Mucosa of stomach (tissue), 1 donor: ENCODE measurements around the gene PTPRD.

Experiments
- H3K27me3 ChIP-seq: one replicate; pipeline ENCODE4 v1.7.0; 2013; ENCODE audit warnings: mild to moderate bottlenecking, low read length; ENCODE audit not compliant: control insufficient read depth, insufficient read depth
- H3K36me3 ChIP-seq: one replicate; pipeline ENCODE4 v1.7.0; 2013; ENCODE audit warnings: low read length; ENCODE audit not compliant: control insufficient read depth, insufficient read depth
- H3K4me1 ChIP-seq: one replicate; pipeline ENCODE4 v1.7.0; 2013; ENCODE audit warnings: mild to moderate bottlenecking, low read length; ENCODE audit not compliant: control insufficient read depth, insufficient read depth
- H3K4me3 ChIP-seq: one replicate; pipeline ENCODE4 v1.7.0; 2013; ENCODE audit warnings: low read length
- H3K9ac ChIP-seq: one replicate; pipeline ENCODE4 v1.7.0; 2013; ENCODE audit warnings: mild to moderate bottlenecking, low read length, moderate library complexity
- H3K9me3 ChIP-seq: one replicate; pipeline ENCODE4 v1.7.0; 2013; ENCODE audit warnings: mild to moderate bottlenecking, low read length, moderate library complexity; ENCODE audit not compliant: control insufficient read depth
- donor health status: Pancreatic carcinoma.

The PTPRD gene

DNA sequence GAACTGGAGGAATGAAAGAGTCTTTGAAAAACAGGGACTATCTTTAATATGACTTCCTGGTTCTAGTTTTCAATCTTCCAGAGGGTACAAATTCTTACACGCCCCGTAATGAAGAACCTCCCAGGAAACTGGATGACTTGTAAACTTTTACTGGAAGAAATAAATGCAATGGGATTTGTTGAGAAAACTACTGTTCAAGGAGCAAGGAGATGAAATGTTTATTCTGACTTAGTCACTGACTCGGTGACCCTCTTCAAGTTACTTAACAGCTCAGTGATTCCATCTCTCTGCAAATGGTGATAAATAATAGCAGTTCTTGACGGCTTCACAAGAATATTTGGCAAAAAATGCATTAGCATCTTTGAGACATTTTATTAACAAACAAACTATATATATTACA lies 858.6 kb downstream of the PTPRD start:
- Histone ChIP-seq H3K4me1 (no peaks in the 10 kb centered on the region), H3K9ac (no peak overlapping the region), H3K27me3 (no peaks in the 10 kb centered on the region), H3K36me3 (no peaks in the 10 kb centered on the region), H3K9me3 (no peaks in the 10 kb centered on the region), H3K4me3 (no peak overlapping the region)

DNA sequence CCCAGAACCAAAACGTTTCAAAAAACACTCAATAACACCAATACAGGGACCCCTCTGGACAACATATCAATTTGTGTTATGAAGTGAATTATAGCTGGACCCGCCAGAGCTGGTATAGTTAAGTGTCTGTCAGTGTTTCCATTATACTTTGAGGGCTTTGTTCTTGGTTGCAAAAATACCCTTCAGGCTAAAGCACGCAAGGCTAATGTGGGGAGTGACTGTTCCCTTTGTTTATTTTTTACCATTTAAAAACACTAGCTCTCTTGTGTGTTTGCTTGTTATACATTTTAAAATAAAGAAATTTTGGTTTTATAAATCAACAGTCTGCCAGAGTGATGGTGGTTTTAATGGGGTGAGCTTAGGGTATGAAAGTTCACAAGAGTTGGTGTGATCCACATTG lies 859.5 kb downstream of the PTPRD start:
- Histone ChIP-seq H3K9ac (no peak overlapping the region), H3K4me3 (no peak overlapping the region), H3K36me3 (no peaks in the 10 kb centered on the region), H3K27me3 (no peaks in the 10 kb centered on the region), H3K9me3 (no peaks in the 10 kb centered on the region), H3K4me1 (no peaks in the 10 kb centered on the region)

DNA sequence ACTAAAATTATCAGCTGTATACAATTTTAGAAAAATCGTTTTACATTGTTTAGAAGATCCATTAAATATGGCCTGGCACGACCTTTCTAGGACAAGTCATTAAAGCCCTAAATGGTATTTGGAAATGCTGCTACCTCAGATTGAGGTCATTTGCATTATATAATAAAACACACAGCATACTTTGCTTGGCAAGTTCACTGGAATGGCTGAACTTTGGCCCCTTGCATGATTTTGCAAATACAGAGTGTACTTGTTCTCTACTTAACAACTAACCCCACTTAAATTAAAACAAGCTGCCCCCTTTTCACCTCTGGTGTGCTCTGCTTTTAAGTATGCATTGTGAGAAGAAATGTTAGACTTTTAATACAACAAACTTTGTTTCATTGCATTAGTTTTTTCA lies 860.1 kb downstream of the PTPRD start:
- Histone ChIP-seq H3K9ac (no peak overlapping the region), H3K4me3 (no peak overlapping the region)

DNA sequence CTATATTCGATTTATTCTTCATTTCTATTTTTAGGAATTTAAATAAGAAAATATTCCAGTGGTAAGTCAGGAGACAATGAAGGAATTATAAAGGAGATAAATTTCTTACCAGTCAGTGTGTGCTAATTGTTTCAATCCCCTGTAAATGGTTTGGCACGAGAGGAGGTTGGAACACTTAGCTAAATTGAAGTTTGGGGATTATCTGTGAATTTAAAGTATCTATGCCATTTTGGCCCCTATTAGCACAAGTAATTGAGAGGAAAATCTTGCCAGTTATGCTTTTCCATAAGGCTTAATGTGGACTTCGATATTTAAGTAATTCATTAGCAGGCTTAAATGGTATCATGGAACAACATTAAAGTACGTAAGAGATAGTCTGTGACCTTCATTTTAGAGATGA lies 860.8 kb downstream of the PTPRD start:
- Histone ChIP-seq H3K9ac (no peak overlapping the region), H3K4me1 (no peaks in the 10 kb centered on the region), H3K9me3 (no peaks in the 10 kb centered on the region), H3K4me3 (no peak overlapping the region), H3K36me3 (no peaks in the 10 kb centered on the region), H3K27me3 (no peaks in the 10 kb centered on the region)

More for the DNA sequence above, 860.1 kb downstream of the PTPRD start:
- Histone ChIP-seq H3K36me3 (no peaks in the 10 kb centered on the region), H3K9me3 (no peaks in the 10 kb centered on the region), H3K27me3 (no peaks in the 10 kb centered on the region), H3K4me1 (no peaks in the 10 kb centered on the region)

DNA sequence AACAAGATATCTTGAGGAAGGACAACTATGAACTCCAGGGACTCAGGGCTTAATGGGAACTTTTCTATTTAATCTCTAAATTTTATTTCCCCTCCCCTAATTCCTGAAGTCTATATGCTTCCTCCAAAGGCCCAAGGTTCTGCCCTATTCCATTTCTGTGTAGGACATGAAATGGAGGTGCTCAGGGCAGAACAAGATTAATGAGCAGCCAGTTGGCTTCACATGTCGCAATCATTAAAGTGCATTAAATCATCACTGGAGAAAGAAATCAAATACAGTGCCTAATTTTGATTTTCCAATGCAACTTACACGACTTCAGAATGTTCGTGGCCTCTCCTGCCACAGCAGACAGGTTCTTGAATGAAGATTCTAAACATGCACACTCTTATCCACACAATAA lies 862.1 kb downstream of the PTPRD start:
- H3K4me1 ChIP-seq: no peaks in the 10 kb centered on the region
- H3K9me3 ChIP-seq: no peaks in the 10 kb centered on the region
- no peaks in the 10 kb centered on the region for H3K36me3 ChIP-seq
- H3K27me3 ChIP-seq: no peaks in the 10 kb centered on the region
- no peak overlapping the region for H3K4me3 ChIP-seq
- no peak overlapping the region for H3K9ac ChIP-seq

DNA sequence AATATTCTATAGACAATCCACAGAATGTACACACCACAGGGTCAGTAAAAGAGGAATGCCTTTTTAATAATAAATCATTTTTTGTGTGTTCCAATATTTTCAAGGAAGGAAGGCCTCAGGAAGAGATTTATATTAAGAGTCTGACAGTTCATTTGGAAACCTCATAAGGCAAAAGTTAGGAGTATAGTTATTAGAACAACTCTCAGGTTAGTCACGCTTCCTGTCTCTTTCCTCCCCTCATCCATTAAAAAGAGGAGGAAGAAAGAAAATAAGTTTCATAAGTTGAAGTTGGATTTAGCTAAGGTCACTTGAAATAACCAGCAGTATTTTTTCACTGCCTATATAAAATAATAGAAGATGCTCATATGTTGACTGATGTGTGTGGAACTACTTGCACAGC lies 863.2 kb downstream of the PTPRD start:
- Histone ChIP-seq H3K4me3 (no peak overlapping the region), H3K4me1 (no peaks in the 10 kb centered on the region), H3K9ac (no peak overlapping the region), H3K36me3 (no peaks in the 10 kb centered on the region), H3K9me3 (no peaks in the 10 kb centered on the region), H3K27me3 (no peaks in the 10 kb centered on the region)

DNA sequence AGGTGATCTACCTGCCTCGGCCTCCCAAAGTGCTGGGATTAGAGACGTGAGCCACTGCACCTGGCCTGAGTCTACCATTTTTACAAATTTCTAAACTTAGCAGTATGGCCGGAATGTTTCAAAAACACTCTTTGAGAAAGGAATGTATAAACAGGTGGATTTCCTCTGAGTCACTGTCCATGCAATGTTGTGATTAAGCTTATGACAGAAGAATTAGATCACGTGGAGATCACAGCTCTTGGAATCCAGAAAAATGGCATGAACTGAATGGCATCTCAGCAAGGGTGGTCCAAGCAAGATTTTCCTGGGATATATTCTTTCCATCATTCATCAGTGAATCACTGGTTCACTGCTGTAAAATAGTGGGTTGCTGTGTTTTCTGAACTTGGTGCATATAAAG lies 865.0 kb downstream of the PTPRD start:
- Histone ChIP-seq H3K9me3 (no peaks in the 10 kb centered on the region), H3K9ac (no peak overlapping the region), H3K4me3 (no peak overlapping the region), H3K36me3 (no peaks in the 10 kb centered on the region), H3K27me3 (no peaks in the 10 kb centered on the region), H3K4me1 (no peaks in the 10 kb centered on the region)

DNA sequence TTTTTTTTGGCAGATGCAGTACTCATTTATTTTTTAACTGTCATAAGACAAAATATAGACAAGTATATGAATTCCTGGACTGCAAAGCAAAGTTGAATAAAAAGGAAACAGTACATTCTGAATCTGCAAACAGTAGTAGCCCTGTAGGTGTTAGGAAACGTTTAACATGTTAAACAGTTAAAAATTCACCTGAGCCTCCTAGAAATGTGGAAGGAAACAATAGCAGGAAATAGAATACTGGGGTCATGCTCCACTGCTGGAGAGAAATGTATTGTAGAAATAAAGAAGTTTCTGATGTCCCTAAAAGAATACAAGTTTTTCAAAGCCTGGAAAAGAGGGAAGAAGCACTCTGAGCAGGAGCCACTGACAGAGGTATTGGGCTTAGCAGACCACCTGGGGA lies 866.0 kb downstream of the PTPRD start:
- H3K9me3 ChIP-seq: no peaks in the 10 kb centered on the region
- no peaks in the 10 kb centered on the region for H3K4me1 ChIP-seq
- H3K27me3 ChIP-seq: no peaks in the 10 kb centered on the region
- H3K36me3 ChIP-seq: no peaks in the 10 kb centered on the region
- H3K9ac ChIP-seq: no peak overlapping the region
- no peak overlapping the region for H3K4me3 ChIP-seq

DNA sequence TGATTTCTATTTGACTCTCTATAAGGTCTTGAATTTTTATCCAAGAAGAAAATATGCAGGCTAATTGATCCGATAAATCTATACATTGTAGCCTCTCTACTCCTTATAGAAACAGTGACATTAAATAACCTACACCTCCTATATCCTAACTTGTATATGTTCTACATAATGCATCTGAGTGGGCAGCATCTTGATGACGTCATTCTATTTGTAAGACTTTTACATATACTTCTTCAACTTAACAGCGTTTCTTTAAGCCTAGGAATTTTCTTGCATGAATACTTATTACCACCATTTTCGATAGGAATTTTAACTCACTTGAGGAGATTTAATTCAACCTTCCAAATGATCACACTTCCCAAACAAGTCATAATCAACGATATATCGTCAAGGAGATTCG lies 869.0 kb downstream of the PTPRD start:
- no peak overlapping the region for H3K4me3 ChIP-seq
- no peaks in the 10 kb centered on the region for H3K9me3 ChIP-seq
- H3K4me1 ChIP-seq: no peaks in the 10 kb centered on the region
- no peaks in the 10 kb centered on the region for H3K27me3 ChIP-seq
- H3K36me3 ChIP-seq: no peaks in the 10 kb centered on the region
- no peak overlapping the region for H3K9ac ChIP-seq

DNA sequence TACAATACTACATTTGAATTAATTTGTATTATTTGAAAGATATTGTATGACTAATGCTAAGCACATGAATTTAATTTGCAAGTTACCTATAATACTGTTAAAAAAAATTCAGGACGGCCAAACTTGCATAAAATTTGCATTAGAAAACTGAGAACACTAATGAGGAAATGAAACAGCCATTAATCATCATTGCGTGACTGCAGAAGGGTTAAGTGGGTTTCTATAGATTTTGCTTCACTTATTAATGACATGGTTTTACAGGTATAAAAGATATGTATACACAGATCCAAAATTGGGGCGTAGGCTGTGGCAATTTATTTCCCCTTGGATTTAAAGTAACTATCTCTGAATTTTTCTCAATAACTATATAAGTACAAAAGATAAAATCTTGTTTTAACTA lies 882.6 kb downstream of the PTPRD start:
- Histone ChIP-seq H3K36me3 (no peaks in the 10 kb centered on the region), H3K4me3 (no peak overlapping the region), H3K9ac (no peak overlapping the region), H3K27me3 (no peaks in the 10 kb centered on the region), H3K9me3 (no peaks in the 10 kb centered on the region), H3K4me1 (no peaks in the 10 kb centered on the region)

DNA sequence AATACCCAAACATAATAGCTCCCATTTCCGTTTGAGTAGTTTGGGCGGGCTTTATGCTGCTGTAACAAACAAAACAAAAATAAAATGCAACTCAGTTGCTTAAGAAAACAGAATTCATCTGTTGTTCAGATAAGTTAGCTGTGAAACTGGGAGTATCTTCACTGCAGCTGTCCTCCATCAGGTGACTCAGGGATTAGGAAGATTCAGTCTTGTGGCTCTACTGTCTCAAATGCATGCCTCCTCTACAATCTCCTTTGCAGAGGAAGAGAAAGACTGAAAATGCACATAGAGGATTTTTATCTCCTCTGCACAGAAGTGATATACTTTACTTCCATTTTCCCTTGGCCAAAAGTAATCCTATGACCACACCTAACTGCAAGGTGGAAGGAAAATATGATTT lies 883.7 kb downstream of the PTPRD start:
- Histone ChIP-seq H3K36me3 (no peaks in the 10 kb centered on the region), H3K4me3 (no peak overlapping the region), H3K9me3 (no peaks in the 10 kb centered on the region), H3K4me1 (no peaks in the 10 kb centered on the region), H3K9ac (no peak overlapping the region), H3K27me3 (no peaks in the 10 kb centered on the region)

DNA sequence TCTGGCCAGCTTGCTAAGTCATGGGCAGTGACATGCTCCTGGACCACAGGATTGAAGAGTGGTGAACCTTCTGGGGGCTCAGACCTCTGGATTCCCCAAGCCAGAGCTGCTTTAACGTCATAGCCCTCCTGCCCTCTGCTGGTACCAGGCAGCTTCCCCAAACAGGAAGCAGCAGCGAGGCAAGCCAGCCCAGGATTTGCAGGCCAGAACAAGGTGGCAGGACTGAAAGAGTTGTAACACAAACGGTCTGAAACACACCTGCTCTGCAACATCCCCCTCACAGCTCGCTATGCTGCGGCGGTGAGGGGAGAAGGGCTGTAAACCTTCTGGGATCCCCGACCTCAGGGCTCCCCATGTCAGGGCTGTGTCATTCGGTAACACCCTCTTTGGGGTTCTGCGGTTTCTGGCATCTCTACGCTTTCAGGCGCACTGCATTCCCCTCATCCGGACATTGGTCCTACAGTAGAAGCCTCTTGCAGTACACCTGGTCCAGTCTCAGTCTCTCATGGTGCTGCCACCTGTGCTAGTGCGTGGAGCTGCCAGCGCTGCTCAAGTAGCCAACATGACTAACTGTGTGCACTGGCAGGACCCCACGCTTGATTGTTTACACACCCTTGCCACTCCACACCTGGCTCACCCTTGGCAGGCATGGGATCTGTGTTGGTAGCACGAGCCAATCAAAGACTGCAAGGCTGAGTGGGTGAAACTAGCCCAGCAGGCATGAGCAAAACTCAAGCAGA lies 893.3 kb downstream of the PTPRD start:
- Histone ChIP-seq H3K9me3 (peaks cover 6% of the 10 kb centered on the region), H3K36me3 (no peaks in the 10 kb centered on the region), H3K27me3 (no peaks in the 10 kb centered on the region), H3K9ac (no peak overlapping the region), H3K4me3 (no peak overlapping the region), H3K4me1 (no peaks in the 10 kb centered on the region)

DNA sequence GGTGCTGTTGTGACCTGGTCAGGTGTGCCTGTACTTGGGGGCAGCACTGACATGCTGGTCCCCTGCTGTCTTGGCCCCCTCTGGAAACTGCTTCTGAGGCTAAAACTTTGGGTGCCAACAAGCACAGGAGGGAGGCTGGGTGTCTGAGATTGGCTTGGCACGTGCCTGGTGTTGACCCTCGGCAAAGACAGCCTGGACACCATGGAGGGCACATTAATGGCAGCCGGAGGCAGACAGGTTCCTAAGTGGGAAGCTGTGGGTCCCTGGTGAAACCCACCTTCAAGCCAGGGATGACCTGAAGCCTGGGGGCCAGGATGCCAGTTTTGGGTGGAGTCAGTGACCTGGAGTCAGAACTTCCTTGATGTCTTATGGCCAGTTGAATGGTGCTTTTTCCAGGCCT lies 894.1 kb downstream of the PTPRD start:
- Histone ChIP-seq H3K36me3 (no peaks in the 10 kb centered on the region), H3K27me3 (no peaks in the 10 kb centered on the region), H3K4me3 (no peak overlapping the region), H3K9me3 (peaks cover 6% of the 10 kb centered on the region), H3K4me1 (no peaks in the 10 kb centered on the region), H3K9ac (no peak overlapping the region)
